DMS 273 (cell line): ENCODE results near the gene SLC8A3.
A peak's percentile ranks its signal among the peaks of the same experiment; 100 is the strongest.

Source experiments
- DNase-seq: peaks from one replicate; lab custom pipeline; 2025; ENCODE audit not compliant: unreplicated experiment; lab: John Stamatoyannopoulos, UW

SLC8A3 gene

GRCh38 chr14:70073924-70074566 lies 114.7 kb downstream of the SLC8A3 start:
- DNase-seq: peak; percentile 83

- no peak for DNase-seq
Observed at GRCh38 chr14:70069186-70069585, 119.6 kb downstream of the SLC8A3 start.

DNA sequence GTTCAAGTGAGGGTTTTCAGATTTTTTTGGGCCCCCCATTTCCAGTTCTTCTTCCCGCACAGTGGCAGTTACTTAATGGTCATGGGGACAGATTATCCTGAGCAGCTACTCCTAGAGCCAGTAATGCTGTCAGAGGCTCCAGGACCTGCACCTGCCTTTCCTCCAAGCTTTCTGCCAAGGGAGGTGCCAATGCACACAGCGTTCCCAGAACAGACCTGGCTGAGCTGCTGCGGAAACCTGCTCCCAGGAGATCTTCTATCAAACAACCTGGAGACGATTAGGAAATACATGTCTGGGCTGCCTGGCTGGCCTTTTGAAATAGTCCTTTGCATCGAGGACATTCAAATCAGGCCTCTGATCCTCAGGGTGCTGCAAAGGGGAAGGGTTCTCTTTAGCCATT lies 120.9 kb downstream of the SLC8A3 start:
- no peak for DNase-seq

- DNase-seq: no peak
Observed at GRCh38 chr14:70064136-70064865, 124.5 kb downstream of the SLC8A3 start.

DNA sequence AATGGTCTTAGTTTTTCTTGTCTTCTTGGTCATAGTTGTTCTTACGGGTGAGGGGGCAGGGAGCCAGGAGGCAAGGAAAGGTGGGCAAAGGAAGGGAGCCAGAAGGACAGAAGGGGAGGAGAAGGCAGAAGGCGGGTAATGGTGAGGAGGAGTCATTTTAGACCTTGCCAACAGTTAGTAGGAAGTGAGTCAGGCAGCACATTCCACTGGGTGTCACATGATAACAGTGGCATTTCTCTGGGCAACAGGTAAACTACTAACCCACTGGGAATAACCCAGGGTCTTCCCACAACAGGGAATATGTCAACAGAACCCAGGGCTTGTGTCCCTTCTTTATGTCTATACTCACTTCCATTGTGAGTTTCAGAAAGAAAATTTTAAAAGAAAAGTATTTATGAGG lies 127.6 kb downstream of the SLC8A3 start:
- DNase-seq: no peak

GRCh38 chr14:70059545-70059944 lies 129.2 kb downstream of the SLC8A3 start:
- DNase-seq: no peak

DNA sequence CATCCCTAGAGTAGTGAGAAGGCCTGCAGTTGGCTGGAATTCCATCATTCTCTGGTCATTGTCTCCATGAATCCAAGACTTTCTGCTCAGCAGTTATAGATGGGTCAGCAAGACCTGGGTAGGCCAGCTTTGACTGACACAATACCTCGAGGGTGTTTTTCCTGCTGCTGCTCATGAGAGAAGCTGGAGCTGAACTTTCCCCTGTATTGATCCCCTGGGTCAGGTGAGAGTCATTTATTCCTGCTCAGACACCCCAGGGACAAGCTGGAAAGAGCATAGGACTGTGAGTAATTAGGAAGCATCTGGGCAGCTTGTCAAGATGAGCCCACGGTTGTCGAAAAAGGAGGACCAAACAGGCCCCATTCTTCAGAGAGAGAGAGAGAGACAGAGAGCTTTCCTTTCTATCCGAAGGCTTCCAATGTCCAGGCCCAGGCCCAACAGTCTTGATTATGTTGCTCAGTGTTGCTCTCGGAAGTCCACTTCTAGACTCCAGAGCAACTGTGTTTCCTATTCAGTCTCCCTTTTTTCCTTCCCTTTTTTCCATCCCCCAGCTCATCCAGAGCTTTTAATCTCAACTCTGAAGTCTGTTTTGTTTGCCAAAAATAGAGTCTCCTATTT lies 131.1 kb downstream of the SLC8A3 start:
- no peak for DNase-seq

GRCh38 chr14:70052990-70053389 lies 135.8 kb downstream of the SLC8A3 start:
- peak; percentile 43 for DNase-seq

- DNase-seq: no peak
Observed at GRCh38 chr14:70050136-70050535, 138.6 kb downstream of the SLC8A3 start.

DNA sequence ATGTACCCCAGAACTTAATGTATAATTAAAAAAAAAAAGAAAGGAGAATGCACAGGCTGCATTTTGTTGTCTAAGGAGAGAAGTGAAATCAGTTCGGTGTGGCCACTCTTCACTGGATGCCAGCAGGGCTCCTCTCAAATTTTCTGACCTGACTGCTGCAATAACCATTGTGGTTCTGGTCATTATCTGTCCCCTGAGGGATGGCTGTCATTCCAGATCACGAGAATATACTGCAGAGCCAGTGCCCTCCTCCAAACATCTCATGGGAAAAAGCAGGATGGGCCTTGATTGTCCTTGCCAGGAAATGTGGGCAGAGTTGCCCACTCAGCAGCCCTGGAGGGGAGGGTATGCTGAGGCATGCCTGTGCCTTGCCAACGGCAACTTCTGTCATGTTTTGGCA lies 139.1 kb downstream of the SLC8A3 start:
- no peak for DNase-seq

DNA sequence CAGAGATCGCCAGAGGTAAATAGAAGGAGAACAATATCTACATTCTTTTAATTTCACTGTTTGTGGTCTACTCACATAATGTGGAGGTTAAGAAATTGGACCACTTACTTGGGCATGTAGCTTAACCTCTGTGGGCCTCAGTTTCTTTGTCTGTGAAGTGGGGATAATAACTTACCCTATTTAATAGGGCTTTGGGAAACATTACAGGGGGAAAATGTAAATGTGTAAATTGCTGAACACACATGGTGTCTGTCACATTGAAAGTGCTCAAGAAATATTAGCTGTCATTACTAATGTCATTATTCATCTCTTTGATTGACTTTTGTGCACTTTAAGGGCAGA lies 140.5 kb downstream of the SLC8A3 start:
- no peak for DNase-seq

DNA sequence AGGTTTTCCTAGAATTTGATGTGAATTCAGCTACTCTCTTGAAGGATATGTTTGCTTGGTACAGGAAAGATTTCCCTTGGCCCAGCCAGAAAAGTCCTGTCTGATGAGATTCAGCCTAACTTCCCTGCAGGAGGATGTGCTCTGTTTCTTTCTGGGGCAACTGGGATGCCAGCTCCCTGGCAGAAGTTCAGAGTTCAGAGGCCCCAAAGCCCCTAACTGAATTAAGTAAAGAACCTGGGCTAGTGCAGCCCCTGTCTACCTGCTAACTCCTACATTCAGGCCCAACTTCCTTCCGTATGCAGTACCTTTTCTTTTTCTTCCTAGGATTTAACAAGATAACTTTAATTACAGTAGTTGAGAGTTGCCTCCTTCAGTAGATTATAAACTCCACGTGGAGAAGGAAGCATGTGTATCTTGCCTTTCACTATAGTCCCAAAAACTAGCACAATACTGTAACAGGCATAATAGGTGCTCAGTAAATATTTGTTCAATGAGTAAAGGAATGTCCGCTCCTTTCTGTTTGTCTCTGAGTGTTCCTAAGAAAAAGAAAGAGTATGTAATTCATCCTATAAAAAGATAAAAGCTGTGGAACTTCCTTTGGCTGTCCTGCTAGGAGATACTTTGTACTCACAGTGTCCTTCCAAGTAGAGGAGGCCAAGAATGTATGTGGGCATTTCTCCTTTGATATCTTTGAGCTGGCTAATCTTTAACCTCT lies 141.0 kb downstream of the SLC8A3 start:
- no peak for DNase-seq

DNA sequence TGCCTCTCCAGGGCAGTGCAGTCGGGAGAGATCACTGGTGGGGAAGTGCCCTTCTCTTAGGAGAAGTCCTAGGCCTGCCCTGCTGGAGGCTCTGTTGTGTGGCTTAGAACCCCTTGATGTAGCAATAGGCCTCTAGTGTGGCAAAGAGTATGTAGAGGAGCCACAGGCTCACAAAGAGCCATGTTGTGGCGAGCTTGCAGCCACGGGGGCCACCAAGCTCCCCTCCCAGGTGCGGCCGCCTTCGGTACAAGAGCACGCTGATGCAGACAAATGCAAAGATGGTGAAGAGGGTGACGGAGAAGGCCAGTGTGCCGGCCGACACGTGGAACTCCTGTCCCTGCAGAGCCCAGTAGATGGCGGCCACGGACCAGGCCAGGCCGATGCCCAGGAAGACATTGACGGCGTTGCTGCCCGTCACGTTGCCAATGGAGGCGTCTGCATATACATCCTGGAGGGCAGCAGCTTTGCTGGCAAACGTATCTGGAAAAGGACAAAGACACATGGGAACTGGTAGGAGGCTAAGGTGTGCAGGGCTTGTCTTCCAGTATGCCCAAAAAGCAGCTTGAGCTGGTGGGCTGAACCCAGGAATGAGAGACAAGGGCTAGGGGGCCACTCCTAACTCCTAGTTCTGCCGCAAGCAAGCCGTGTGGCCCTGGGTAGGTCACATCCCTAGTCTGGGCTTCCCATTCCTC lies 142.8 kb downstream of the SLC8A3 start:
- DNase-seq: peak; percentile 70

- no peak for DNase-seq
Observed at GRCh38 chr14:70045310-70045709, 143.4 kb downstream of the SLC8A3 start.

DNA sequence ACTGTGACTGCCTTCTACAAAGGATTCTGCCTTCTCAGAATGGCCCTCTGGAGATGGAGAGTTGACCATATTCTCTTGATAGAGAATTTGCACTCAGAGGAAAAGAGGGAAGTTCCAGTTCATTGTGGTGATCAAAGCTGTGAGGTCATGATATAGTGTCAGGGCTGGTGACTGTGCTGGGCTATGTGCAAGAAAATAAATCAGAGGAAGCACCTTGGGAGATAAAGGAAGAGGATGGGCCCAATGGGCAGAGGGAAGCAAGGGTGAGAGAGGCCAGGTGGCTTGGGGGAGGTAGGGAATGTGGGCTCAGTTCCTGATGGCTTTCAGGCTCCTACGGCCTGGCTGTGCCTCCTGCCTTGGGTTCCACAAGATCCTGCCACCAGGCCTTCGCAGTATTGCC lies 145.8 kb downstream of the SLC8A3 start:
- no peak for DNase-seq

DNA sequence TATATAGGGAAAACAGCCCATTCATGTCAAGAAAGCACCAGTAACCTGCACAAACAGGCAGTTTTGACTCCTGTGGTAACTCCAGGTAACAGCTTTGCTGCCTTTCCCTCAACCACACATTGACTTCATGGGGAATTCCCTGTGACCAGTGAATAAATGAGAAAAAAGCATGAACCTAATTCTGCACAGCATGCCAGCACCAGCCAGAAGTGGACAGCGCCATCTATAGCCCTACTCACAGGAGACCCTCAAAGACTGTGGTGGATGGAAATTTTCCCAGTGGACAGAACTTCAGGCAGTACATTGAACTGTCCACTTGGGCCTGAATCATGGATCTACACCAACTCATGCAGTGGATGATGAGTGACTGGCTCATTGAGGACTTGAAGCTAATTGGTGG lies 152.1 kb downstream of the SLC8A3 start:
- DNase-seq: peak; percentile 24

GRCh38 chr14:70034257-70034656 lies 154.5 kb downstream of the SLC8A3 start:
- no peak for DNase-seq

DNA sequence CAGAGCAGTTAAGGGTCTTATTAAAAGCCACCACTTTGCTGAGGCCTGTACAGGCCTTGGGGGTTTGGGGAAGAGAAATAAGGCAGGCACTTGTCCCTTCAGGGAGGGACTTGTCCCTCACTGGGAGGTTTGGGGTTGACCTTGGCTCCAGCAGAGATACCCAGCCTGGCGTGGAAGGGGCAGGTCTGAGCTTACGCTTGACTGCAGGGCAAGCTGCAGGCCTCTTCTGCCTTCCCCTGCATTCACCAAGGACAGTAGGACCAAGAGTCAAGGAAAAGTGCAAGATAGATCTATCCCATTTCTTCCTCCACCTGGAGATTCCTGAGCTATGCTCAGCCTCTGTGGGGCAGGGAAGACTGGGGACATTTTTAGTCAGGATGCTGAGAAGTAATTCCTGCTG lies 155.2 kb downstream of the SLC8A3 start:
- no peak for DNase-seq

GRCh38 chr14:70033116-70033515 lies 155.6 kb downstream of the SLC8A3 start:
- DNase-seq: no peak

DNA sequence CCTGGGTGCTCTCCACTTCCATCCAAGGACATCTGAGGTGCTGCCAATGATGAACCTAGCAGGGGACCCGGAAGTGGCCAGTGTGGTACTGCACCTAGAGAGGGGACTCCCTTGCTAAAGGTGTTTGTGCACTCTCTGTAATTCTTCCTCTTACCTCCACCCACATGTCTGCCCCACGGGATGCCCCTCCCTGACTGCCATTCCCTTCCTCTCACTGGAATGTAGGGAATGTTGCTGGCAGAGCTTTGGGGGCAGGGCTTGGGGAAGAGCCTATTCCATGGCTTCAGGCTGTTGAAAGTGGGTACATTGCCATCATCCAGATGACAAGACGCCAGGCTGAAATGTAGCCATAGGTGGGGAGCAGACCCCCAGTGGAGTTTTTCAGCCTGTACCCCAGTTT lies 156.3 kb downstream of the SLC8A3 start:
- DNase-seq: no peak

DNA sequence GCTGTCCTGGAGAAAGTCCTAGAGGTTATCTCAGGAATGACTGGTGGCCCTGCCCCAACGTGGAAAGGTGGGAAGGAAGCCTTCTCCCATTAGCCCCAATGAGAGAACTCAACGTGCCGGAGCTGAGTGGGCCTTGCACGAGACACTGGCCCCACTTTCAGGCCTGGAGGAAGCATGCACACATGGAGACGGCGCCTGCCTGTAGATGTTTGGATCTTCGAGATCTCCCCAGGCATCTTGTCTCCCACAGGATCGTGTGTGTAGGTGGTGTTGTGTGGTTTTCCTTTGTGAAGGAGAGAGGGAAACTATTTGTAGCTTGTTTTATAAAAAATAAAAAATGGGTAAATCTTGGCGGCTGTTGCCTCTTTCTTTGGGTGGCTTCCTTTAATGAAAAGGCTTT lies 156.7 kb downstream of the SLC8A3 start:
- DNase-seq: no peak
